Measurements from ENCODE around the gene TMEM59L. TPM values are rescaled to one million over a fixed set of nuclear protein-coding genes. Genes with fewer than 3 reads are reported as not detected.

Gene TMEM59L
- total RNA-seq, 2 experiments from 2014 or later, result not detected

GRCh38 chr19:18657590-18658365 is 45.1 kb downstream of the TMEM59L start:
- Mint-ChIP-seq H3K27ac (no peak overlapping the region), H3K4me3 (no peak overlapping the region), H3K4me1 (ENCODE audit: low read depth) (peaks cover 3% of the 10 kb centered on the region), H3K27me3 (ENCODE audit: low read depth) (no peaks in the 10 kb centered on the region), H3K9me3 (ENCODE audit: insufficient read depth) (no peaks in the 10 kb centered on the region), H3K36me3 (ENCODE audit: low read depth) (no peaks in the 10 kb centered on the region)
- DNase-seq (no peak), ATAC-seq (no peak)
- ChIA-PET POLR2A (no interaction called here), CTCF (no interaction called here)

- H3K27me3 Mint-ChIP-seq (ENCODE audit: low read depth), result no peaks in the 10 kb centered on the region
- no peak overlapping the region for H3K4me3 Mint-ChIP-seq
- ChIA-PET CTCF (no interaction called here), POLR2A (no interaction called here)
- H3K4me1 Mint-ChIP-seq (ENCODE audit: low read depth), result peaks cover 7% of the 10 kb centered on the region
- H3K36me3 Mint-ChIP-seq (ENCODE audit: low read depth), result no peaks in the 10 kb centered on the region
- ATAC-seq (no peak), DNase-seq (no peak)
- no peaks in the 10 kb centered on the region for H3K9me3 Mint-ChIP-seq (ENCODE audit: insufficient read depth)
- no peak overlapping the region for H3K27ac Mint-ChIP-seq
Measured at GRCh38 chr19:18658366-18658855, 45.7 kb downstream of the TMEM59L start.

- Mint-ChIP-seq H3K4me1 (ENCODE audit: low read depth) (peaks cover 17% of the 10 kb centered on the region), H3K4me3 (no peak overlapping the region), H3K27me3 (ENCODE audit: low read depth) (no peaks in the 10 kb centered on the region), H3K27ac (no peak overlapping the region), H3K36me3 (ENCODE audit: low read depth) (no peaks in the 10 kb centered on the region), H3K9me3 (ENCODE audit: insufficient read depth) (no peaks in the 10 kb centered on the region)
- ChIA-PET CTCF (no interaction called here), POLR2A (no interaction called here)
- no peak for ATAC-seq
- DNase-seq, result no peak
Measured at GRCh38 chr19:18659281-18660050, 46.8 kb downstream of the TMEM59L start.

GRCh38 chr19:18660051-18660910 is 47.6 kb downstream of the TMEM59L start:
- no peak overlapping the region for H3K27ac Mint-ChIP-seq
- no peaks in the 10 kb centered on the region for H3K27me3 Mint-ChIP-seq (ENCODE audit: low read depth)
- POLR2A ChIA-PET, result no interaction called here
- H3K4me3 Mint-ChIP-seq, result no peak overlapping the region
- peaks cover 17% of the 10 kb centered on the region for H3K4me1 Mint-ChIP-seq (ENCODE audit: low read depth)
- H3K9me3 Mint-ChIP-seq (ENCODE audit: insufficient read depth), result no peaks in the 10 kb centered on the region
- no peaks in the 10 kb centered on the region for H3K36me3 Mint-ChIP-seq (ENCODE audit: low read depth)
- ATAC-seq (no peak), DNase-seq (no peak)
- CTCF ChIA-PET, result no interaction called here

- ChIA-PET POLR2A (no interaction called here), CTCF (no interaction called here)
- DNase-seq, result no peak
- H3K27ac Mint-ChIP-seq, result no peak overlapping the region
- H3K4me3 Mint-ChIP-seq, result no peak overlapping the region
- H3K36me3 Mint-ChIP-seq (ENCODE audit: low read depth), result no peaks in the 10 kb centered on the region
- H3K27me3 Mint-ChIP-seq (ENCODE audit: low read depth), result no peaks in the 10 kb centered on the region
- no peaks in the 10 kb centered on the region for H3K9me3 Mint-ChIP-seq (ENCODE audit: insufficient read depth)
- ATAC-seq, result no peak
- H3K4me1 Mint-ChIP-seq (ENCODE audit: low read depth), result peaks cover 17% of the 10 kb centered on the region
Measured at GRCh38 chr19:18660939-18661670, 48.4 kb downstream of the TMEM59L start.

- ChIA-PET CTCF (no interaction called here), POLR2A (no interaction called here)
- no peaks in the 10 kb centered on the region for H3K9me3 Mint-ChIP-seq (ENCODE audit: insufficient read depth)
- H3K27ac Mint-ChIP-seq, result no peak overlapping the region
- H3K4me3 Mint-ChIP-seq, result no peak overlapping the region
- H3K27me3 Mint-ChIP-seq (ENCODE audit: low read depth), result no peaks in the 10 kb centered on the region
- peaks cover 5% of the 10 kb centered on the region for H3K36me3 Mint-ChIP-seq (ENCODE audit: low read depth)
- ATAC-seq (no peak), DNase-seq (no peak)
- H3K4me1 Mint-ChIP-seq (ENCODE audit: low read depth), result peaks cover 17% of the 10 kb centered on the region
Measured at GRCh38 chr19:18662972-18663732, 50.5 kb downstream of the TMEM59L start.

GRCh38 chr19:18663940-18664530 is 51.4 kb downstream of the TMEM59L start:
- H3K4me3 Mint-ChIP-seq, result no peak overlapping the region
- peaks cover 17% of the 10 kb centered on the region for H3K4me1 Mint-ChIP-seq (ENCODE audit: low read depth)
- CTCF ChIA-PET, result no interaction called here
- peak; percentile 66 for ATAC-seq
- H3K36me3 Mint-ChIP-seq (ENCODE audit: low read depth), result peaks cover 5% of the 10 kb centered on the region
- no peaks in the 10 kb centered on the region for H3K9me3 Mint-ChIP-seq (ENCODE audit: insufficient read depth)
- peak overlapping the region; percentile 72 for H3K27ac Mint-ChIP-seq
- POLR2A ChIA-PET, result interaction anchor here (0.7 kb wide), 1 partner anchor 52 kb away, joined by 3 read pairs; no protein-coding TSS in a partner anchor
- no peaks in the 10 kb centered on the region for H3K27me3 Mint-ChIP-seq (ENCODE audit: low read depth)
- DNase-seq, result peak; percentile 46

- H3K27me3 Mint-ChIP-seq (ENCODE audit: low read depth), result no peaks in the 10 kb centered on the region
Measured at GRCh38 chr19:18665771-18666202, 53.1 kb downstream of the TMEM59L start.

GRCh38 chr19:18666317-18666716 is 53.6 kb downstream of the TMEM59L start:
- ChIA-PET CTCF (no interaction called here), POLR2A (no interaction called here)
- Mint-ChIP-seq H3K4me1 (ENCODE audit: low read depth) (peaks cover 15% of the 10 kb centered on the region), H3K27ac (no peak overlapping the region), H3K36me3 (ENCODE audit: low read depth) (peaks cover 12% of the 10 kb centered on the region), H3K9me3 (ENCODE audit: insufficient read depth) (no peaks in the 10 kb centered on the region), H3K27me3 (ENCODE audit: low read depth) (no peaks in the 10 kb centered on the region), H3K4me3 (no peak overlapping the region)
- ATAC-seq (no peak), DNase-seq (no peak)

More at GRCh38 chr19:18665771-18666202, 53.1 kb downstream of the TMEM59L start:
- ATAC-seq, result no peak
- Mint-ChIP-seq H3K9me3 (ENCODE audit: insufficient read depth) (no peaks in the 10 kb centered on the region), H3K4me3 (no peak overlapping the region), H3K36me3 (ENCODE audit: low read depth) (peaks cover 12% of the 10 kb centered on the region), H3K27ac (no peak overlapping the region), H3K4me1 (ENCODE audit: low read depth) (peaks cover 17% of the 10 kb centered on the region)
- DNase-seq, result no peak
- CTCF ChIA-PET, result no interaction called here
- POLR2A ChIA-PET, result no interaction called here

GRCh38 chr19:18666784-18667183 is 54.1 kb downstream of the TMEM59L start:
- Mint-ChIP-seq H3K4me1 (ENCODE audit: low read depth) (peaks cover 13% of the 10 kb centered on the region), H3K27me3 (ENCODE audit: low read depth) (no peaks in the 10 kb centered on the region), H3K36me3 (ENCODE audit: low read depth) (peaks cover 12% of the 10 kb centered on the region), H3K9me3 (ENCODE audit: insufficient read depth) (no peaks in the 10 kb centered on the region), H3K4me3 (no peak overlapping the region), H3K27ac (no peak overlapping the region)
- no peak for ATAC-seq
- CTCF ChIA-PET, result no interaction called here
- no peak for DNase-seq
- POLR2A ChIA-PET, result no interaction called here

All from activated CD8-positive, alpha-beta T cell treated with anti-CD3 and anti-CD28 coated beads, Interleukin-2, amount 10 ng/mL, durations not matched to agents 7 days and 5 days (primary cell).